ENCODE measurements around the gene HPCA.

The HPCA gene

GRCh38 chr1:32934535-32934934, 48.2 kb downstream of the HPCA start:
- DNase-seq (ENCODE audit: low spot score) = no peak

- DNase-seq (ENCODE audit: low spot score) = no peak
Observed at GRCh38 chr1:32937061-32937460, 50.8 kb downstream of the HPCA start.

GRCh38 chr1:32939655-32940371, 53.5 kb downstream of the HPCA start:
- DNase-seq (ENCODE audit: low spot score) = no peak

- DNase-seq (ENCODE audit: low spot score) = no peak
Observed at GRCh38 chr1:32944180-32944579, 57.9 kb downstream of the HPCA start.
